HUES6 (cell line): ENCODE measurements around the gene MAN1B1.

Experiments
- H3K27ac ChIP-seq: 2 replicates; pipeline ENCODE4 v1.7.0; 2013; ENCODE audit warnings: low read depth, mild to moderate bottlenecking, low read length, inconsistent platforms
- H3K27me3 ChIP-seq: 2 replicates; pipeline ENCODE4 v1.6.1; 2013; ENCODE audit warnings: low read length; ENCODE audit not compliant: control insufficient read depth, insufficient read depth
- H3K36me3 ChIP-seq: 2 replicates; pipeline ENCODE4 v1.6.1; 2013; ENCODE audit warnings: low read length; ENCODE audit not compliant: control insufficient read depth, insufficient read depth
- H3K4me1 ChIP-seq: 2 replicates; pipeline ENCODE4 v1.6.1; 2013; ENCODE audit warnings: low read length; ENCODE audit not compliant: control insufficient read depth, insufficient read depth
- H3K4me3 ChIP-seq: 2 replicates; pipeline ENCODE4 v1.5.1; 2013; ENCODE audit warnings: low read depth, low read length
- H3K9ac ChIP-seq: one replicate; pipeline ENCODE4 v1.6.1; 2013; ENCODE audit warnings: mild to moderate bottlenecking, low read length
- H3K9me3 ChIP-seq: 2 replicates; pipeline ENCODE4 v1.6.1; 2013; ENCODE audit warnings: low read depth, low read length; ENCODE audit not compliant: control insufficient read depth, insufficient read depth

MAN1B1 gene

DNA sequence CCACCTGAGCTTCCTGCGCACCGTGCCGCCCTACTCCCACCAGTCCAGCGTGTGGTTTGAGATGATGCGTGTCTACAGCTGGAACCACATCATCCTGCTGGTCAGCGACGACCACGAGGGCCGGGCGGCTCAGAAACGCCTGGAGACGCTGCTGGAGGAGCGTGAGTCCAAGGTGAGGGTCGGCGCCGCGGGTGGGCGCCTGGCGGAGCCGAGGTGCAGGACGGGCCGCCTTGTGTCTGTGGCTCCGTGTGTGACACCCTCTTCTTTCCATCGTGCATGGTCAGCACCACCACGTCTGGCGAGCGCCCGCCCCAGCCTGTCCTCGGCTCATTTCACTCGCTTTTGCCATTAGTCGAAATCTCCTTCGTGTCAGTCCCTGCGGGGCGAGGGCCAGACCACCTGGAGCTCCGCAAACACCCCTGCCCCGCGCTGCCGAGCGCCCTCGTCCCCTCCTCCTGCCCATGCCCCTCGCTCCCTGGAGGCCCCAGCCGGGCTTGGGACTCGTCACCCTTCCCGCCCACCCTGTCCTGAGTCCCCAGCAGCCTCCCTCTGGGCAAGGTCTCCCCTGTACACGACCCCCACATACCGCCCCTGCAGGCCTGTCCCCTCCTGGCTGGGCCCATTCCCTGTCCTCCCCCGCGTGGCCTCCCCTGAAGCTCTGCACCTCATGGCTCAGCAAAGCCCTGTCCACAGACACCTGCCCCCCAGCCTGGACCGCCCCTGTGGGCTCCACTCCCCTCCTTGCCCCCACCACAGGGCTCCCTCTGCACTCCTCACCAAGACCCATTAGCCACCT is 59.1 kb downstream of the MAN1B1 start:
- peaks cover 11% of the 10 kb centered on the region for H3K4me1 ChIP-seq
- H3K27me3 ChIP-seq: peaks cover 71% of the 10 kb centered on the region

DNA sequence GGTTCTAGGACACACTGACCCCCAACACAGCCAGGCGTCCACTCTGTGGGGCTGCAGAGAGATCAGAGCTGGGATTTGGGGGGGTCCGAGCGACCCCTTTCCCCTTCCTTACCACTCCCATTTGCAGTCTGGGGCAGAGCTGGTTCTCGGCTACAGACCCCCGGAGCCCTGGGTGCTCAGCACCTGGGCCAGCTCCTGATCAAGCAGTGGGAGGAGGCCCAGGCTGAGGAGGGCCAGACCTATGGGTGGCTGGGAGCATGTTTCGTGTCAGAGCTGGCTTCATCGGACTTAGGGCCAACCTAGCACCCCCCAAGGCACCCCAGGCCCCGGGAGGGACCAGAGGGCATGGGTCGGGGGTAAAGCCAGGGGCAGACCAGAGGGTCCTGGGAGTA is 59.7 kb downstream of the MAN1B1 start:
- Histone ChIP-seq H3K27ac (no peak overlapping the region), H3K4me1 (peaks cover 11% of the 10 kb centered on the region), H3K9ac (no peak overlapping the region)

More for the DNA sequence above, 59.1 kb downstream of the MAN1B1 start:
- Histone ChIP-seq H3K9ac (no peak overlapping the region), H3K36me3 (no peaks in the 10 kb centered on the region), H3K4me3 (no peak overlapping the region), H3K9me3 (no peaks in the 10 kb centered on the region), H3K27ac (no peak overlapping the region)

DNA sequence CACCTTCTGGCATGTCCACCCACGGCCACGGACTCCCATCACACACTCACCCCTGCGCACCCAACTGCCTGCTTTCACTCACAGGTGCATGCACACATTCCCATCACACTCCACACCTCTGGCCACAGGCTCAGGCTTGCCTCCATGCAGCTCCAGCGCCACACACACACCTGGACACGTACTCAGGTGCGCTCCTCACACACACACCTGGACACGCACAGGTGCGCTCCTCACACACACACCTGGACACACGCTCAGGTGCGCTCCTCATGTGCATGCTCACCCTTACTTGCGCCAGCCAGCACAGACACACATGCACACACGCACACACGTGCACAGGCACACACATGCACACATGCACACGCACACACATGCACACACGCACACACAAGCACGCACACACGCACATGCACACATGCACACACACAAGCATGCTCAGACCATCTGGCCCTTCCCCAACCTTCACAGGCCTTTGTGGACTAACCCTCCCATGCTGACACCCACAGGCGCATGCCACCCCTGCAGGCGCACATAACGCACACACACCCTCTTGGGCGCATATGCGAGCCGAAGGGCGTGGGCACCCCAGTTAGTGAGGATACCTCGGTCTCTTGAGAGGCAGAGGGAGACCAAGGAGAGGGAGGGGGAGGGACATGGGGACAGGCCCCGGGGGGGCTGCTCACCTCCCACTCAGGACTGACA is 60.5 kb downstream of the MAN1B1 start:
- Histone ChIP-seq H3K4me3 (no peak overlapping the region), H3K9ac (no peak overlapping the region), H3K27me3 (peaks cover 58% of the 10 kb centered on the region), H3K9me3 (no peaks in the 10 kb centered on the region), H3K36me3 (no peaks in the 10 kb centered on the region), H3K4me1 (peaks cover 11% of the 10 kb centered on the region), H3K27ac (no peak overlapping the region)

More for the DNA sequence above, 59.7 kb downstream of the MAN1B1 start:
- Histone ChIP-seq H3K4me3 (no peak overlapping the region), H3K36me3 (no peaks in the 10 kb centered on the region), H3K27me3 (peaks cover 65% of the 10 kb centered on the region), H3K9me3 (no peaks in the 10 kb centered on the region)

DNA sequence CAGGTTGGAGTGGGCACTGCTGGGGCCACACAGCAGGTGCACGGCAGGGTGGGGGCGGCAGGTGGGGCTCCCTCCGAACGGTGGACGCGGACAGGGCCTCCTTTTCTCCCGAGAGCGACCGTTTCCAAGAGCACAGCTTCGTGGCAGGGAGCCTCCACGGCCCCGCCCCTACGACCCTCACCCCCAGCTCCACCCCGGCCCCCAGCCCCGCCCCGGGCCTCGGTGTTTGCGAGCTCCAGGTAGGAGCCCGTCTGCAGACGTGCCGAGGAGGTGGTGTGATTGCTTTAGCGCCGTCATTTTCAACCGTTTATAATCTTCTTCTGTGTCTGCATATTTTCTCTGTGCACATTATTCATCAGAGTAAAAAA is 61.0 kb downstream of the MAN1B1 start:
- H3K9me3 ChIP-seq: peaks cover under 1% of the 10 kb centered on the region; the same call in 1 of the 2 replicates
- H3K4me3 ChIP-seq: no peak overlapping the region
- H3K9ac ChIP-seq: no peak overlapping the region
- H3K27me3 ChIP-seq: peaks cover 53% of the 10 kb centered on the region
- H3K27ac ChIP-seq: no peak overlapping the region
- H3K36me3 ChIP-seq: no peaks in the 10 kb centered on the region
- peaks cover 11% of the 10 kb centered on the region for H3K4me1 ChIP-seq

DNA sequence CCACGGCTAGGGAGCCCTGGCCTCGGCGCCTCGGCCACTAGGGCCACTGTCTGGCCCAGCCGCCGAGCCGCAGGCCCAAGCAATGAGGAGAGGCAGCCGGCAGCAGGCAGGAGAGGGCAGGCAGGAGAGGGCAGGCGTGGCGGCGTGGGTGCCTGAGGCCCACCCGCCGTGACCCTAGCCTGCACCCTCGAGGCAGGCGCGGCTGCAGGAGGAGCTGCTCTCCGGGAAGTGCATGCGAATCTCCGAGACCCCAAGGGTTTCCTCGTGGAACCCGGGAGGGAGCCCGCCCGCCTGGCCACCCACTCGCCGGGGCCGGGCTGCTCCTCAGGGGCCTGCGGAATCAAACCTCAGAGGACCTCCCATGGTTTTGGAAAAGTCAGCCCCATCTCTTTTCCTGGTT is 61.5 kb downstream of the MAN1B1 start:
- H3K27ac ChIP-seq: no peak overlapping the region
- H3K9me3 ChIP-seq: peaks cover 5% of the 10 kb centered on the region; the same call in 1 of the 2 replicates
- no peak overlapping the region for H3K4me3 ChIP-seq
- H3K36me3 ChIP-seq: no peaks in the 10 kb centered on the region
- H3K4me1 ChIP-seq: peaks cover 11% of the 10 kb centered on the region
- H3K9ac ChIP-seq: no peak overlapping the region
- H3K27me3 ChIP-seq: peaks cover 48% of the 10 kb centered on the region

DNA sequence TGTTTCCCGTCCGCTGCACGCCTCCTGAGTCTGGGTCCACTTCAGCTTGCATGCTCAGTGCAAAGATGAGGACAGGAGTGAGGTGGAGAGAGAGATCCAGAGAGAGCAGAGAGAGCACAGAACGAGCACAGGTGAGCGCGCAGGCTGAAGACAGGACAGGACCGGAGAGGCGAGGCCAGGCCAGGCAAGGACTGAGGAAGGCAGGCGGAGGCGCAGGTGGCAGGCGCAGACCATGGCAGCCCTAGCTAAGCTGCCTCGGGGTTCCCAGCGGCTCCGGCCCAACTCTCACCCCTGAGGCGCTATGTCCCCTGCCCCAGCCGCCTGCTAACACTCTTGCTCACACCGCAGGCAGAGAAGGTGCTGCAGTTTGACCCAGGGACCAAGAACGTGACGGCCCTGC is 61.9 kb downstream of the MAN1B1 start:
- H3K27ac ChIP-seq: no peak overlapping the region
- peaks cover 7% of the 10 kb centered on the region; the same call in 1 of the 2 replicates for H3K9me3 ChIP-seq
- H3K4me3 ChIP-seq: no peak overlapping the region
- H3K27me3 ChIP-seq: peaks cover 44% of the 10 kb centered on the region
- no peaks in the 10 kb centered on the region for H3K36me3 ChIP-seq
- H3K4me1 ChIP-seq: peaks cover 11% of the 10 kb centered on the region
- H3K9ac ChIP-seq: no peak overlapping the region

DNA sequence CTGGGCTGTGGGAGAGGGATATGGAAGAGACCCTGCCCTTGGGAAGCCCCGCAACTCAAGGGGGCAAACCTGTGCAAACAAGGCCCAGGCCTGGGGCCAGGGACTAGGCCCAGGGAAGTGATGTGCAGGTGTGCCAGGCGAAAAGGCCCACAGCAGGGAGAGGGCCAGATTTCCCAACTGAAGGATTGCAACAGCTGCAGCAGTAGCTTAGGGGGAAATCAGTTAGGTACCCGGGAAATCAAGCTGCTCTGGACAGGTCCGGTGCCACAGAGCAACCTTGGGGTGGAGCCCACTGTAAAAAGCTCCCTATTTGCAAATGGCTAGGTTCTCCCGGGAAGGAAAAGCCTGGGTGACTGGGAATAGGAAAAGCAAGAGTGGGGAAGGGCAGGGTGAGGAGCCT is 62.6 kb downstream of the MAN1B1 start:
- H3K4me3 ChIP-seq: no peak overlapping the region
- H3K9ac ChIP-seq: no peak overlapping the region
- no peak overlapping the region for H3K27ac ChIP-seq
- H3K4me1 ChIP-seq: peaks cover 11% of the 10 kb centered on the region
- peaks cover 38% of the 10 kb centered on the region for H3K27me3 ChIP-seq
- no peaks in the 10 kb centered on the region for H3K36me3 ChIP-seq
- peaks cover 7% of the 10 kb centered on the region; the same call in 1 of the 2 replicates for H3K9me3 ChIP-seq

DNA sequence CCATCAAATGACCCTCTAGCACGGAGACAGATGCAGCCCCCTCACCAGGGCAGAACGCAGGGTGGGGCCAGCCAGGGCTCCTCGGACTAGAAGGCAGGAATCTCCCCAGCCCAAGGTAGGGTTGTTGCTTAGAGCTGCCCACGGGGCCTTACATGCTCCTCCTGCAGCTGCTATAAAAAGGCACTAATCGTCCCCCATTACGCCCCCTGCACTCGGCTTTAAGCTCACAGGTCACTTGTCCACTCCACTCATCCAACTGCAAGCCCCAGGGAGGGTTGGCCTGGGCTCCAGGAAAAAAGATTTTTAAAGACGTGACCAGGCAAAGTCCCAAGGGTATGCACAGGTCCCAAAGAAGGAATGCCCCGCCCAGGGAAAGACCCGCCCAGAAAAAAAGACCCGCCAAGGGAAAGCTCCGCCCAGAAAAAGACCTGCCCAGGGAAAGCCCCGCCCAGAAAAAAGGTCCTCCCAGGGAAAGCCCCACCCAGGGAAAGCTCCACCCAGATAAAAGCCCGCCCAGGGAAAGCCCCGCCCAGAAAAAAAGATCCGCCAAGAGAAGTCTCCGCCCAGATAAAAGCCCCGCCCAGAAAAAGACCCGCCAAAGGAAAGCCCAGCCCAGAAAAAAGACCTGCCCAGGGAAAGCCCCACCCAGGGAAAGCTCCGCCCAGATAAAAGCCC is 63.3 kb downstream of the MAN1B1 start:
- Histone ChIP-seq H3K9me3 (peaks cover 7% of the 10 kb centered on the region; the same call in 1 of the 2 replicates), H3K36me3 (no peaks in the 10 kb centered on the region), H3K27ac (no peak overlapping the region), H3K4me1 (peaks cover 11% of the 10 kb centered on the region), H3K4me3 (peak overlapping the region; percentile 37), H3K27me3 (peaks cover 44% of the 10 kb centered on the region), H3K9ac (no peak overlapping the region)

DNA sequence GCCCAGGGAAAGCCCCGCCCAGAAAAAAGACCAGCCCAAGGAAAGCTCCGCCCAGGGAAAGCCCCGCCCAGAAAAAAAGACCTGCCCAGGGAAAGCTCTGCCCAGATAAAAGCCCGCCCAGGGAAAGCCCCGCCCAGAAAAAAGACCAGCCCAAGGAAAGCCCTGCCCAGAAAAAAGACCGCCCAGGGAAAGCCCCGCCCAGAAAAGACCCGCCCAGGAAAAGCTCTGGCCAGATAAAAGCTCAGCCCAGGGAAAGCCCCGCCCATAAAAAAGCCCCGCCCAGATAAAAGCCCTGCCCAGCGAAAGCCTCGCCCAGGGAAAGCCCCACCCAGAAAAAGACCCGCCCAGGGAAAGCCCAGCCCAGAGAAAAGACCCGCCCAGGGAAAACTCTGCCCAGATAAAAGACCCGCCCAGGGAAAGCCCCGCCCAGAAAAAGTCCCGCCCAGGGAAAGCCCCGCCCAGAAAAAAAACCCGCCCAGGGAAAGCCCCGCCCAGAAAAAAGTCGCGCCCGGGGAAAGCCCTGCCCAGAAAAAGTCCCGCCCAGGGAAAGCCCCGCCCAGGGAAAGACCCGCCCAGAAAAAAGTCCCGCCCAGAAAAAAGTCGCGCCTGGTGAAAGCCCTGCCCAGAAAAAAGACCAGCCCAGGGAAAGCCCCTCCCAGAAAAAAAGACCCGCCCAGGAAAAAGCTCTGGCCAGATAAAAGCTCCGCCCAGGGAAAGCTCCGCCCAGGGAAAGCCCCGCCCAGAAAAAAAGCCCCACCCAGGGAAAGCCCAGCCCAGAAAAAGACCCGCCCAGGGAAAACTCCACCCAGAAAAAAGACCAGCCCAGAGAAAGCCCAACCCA is 64.1 kb downstream of the MAN1B1 start:
- Histone ChIP-seq H3K9ac (no peak overlapping the region), H3K27me3 (peaks cover 48% of the 10 kb centered on the region), H3K4me1 (peaks cover 11% of the 10 kb centered on the region), H3K27ac (no peak overlapping the region), H3K36me3 (no peaks in the 10 kb centered on the region), H3K4me3 (no peak overlapping the region), H3K9me3 (peaks cover 7% of the 10 kb centered on the region; the same call in 1 of the 2 replicates)

DNA sequence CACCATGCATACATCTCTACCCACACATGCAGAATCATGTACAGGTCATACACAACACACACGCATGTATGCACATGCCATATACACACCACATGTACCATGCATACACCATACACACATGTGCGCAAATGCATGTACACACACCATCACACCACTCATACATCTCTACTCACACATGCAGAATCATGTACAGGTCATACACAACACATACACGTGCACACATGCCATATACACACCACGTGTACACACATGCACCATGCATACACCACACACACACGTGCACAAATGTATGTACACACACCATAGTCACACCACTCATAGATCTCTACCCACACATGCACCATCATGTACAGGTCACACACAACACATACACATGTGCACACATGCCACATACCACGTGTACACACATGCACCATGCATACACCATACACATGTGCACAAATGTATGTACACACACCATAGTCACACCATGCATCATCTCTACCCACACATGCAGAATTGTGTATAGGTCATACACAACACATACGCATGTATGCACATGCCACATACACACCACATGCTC is 66.1 kb downstream of the MAN1B1 start:
- Histone ChIP-seq H3K36me3 (no peaks in the 10 kb centered on the region), H3K27ac (no peak overlapping the region)

More for the DNA sequence above, 66.1 kb downstream of the MAN1B1 start:
- no peak overlapping the region for H3K4me3 ChIP-seq
- H3K27me3 ChIP-seq: peaks cover 53% of the 10 kb centered on the region
- H3K4me1 ChIP-seq: peaks cover 12% of the 10 kb centered on the region
- no peak overlapping the region for H3K9ac ChIP-seq
- H3K9me3 ChIP-seq: peaks cover 7% of the 10 kb centered on the region; the same call in 1 of the 2 replicates
